ENCODE data around the gene NUAK1.

Gene NUAK1

GRCh38 chr12:106080791-106081170 is 58.0 kb downstream of the NUAK1 start:
- no peak for DNase-seq

DNA sequence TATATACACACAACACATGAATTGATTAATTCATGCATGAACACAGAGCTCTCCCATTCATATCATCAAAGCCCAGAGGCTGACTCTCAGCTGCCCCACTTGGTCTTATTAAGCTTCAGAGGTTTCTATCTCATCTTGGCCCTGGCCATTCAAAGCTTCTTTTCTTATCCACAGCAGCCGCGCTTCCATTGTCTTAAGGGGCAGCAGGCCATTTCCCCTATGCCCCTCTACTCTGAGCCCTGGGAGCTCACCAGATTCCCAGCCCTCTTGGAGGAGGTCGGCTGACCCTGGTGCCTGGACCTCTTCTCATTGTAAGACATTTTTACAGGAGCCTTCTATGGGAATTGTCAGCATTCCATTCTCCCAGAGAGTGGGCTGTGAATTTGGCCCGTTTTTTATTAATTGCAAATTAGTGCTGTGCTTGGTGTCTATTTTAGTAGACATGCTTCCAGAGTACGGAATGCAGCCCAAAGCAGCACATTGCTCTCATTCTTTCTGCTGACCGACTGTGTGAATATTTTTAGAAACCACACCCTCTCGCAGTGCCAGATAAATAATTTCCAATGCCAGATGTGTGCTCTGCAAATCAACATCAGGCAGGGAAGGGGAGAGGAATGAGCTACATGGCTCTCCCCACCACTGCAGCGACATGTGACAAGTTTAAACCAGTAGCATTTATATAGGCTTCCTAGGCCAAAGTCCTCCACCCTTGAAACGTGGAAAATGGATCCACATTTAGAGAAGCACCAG is 58.5 kb downstream of the NUAK1 start:
- no peak for DNase-seq

- no peak for DNase-seq
These were observed 59.5 kb downstream of the NUAK1 start for GRCh38 chr12:106079148-106079738.

- DNase-seq, result no peak
These were observed 60.3 kb downstream of the NUAK1 start for GRCh38 chr12:106078358-106079010.

- DNase-seq, result no peak
These were observed 63.9 kb downstream of the NUAK1 start for GRCh38 chr12:106074706-106075392.

GRCh38 chr12:106074361-106074705 is 64.4 kb downstream of the NUAK1 start:
- DNase-seq, result no peak

DNA sequence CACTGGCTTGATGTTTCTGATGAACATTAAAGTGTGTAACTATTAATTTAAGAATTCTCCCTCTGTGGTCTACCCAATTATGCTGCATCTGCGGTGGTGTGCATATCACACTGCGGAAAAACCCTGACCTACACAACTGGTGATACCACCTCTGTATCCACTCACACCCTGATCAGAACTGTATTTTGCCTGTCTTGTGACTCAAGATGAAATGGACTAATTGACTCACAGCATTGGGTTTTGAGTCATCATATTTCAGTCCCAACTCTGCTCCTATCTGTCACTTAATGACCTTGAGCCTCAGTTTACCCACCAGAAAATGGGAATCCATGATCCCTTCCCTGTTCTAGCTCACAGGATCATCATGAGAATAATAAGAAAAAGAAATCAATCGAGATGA is 65.6 kb downstream of the NUAK1 start:
- no peak for DNase-seq

DNA sequence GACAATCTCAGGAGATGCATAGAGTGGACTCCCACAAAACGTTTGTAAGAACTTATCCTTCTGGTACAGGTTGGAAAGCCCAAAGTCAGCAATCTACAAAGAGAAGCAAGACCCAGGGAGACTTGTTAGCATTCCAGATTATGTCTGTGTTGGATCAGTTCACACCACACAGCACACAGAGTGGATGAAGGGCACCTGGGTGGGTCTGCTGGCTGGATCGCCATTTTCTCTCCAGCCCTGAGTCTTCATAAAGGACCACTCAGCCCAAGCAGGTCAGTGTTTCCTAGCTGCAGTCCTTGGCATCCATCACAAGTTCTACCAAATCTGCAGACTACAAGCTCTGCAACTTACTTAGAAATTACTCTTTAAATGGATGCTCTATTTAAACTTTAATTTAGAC is 66.0 kb downstream of the NUAK1 start:
- no peak for DNase-seq

DNA sequence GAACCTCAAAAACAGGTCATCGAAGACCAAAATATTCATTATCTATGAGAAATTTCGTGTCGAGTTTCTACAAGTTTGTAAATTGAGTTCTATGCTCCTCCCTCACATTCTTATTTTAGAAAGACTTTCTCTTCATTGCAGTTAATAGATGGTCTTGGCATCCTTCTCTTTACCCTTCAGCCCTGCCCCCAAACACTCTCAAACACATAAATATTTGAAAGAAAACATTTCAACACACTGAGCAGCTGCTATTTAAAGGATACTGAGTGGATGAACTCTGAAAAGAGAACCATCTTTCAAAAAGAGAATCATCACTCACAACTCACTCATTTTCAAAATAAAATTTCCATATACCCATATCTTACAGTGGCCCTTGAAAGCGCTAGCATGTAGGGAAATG is 67.1 kb downstream of the NUAK1 start:
- no peak for DNase-seq

GRCh38 chr12:106070611-106071010 is 68.1 kb downstream of the NUAK1 start:
- no peak for DNase-seq

- DNase-seq, result no peak
These were observed 68.6 kb downstream of the NUAK1 start for GRCh38 chr12:106070147-106070546.

DNA sequence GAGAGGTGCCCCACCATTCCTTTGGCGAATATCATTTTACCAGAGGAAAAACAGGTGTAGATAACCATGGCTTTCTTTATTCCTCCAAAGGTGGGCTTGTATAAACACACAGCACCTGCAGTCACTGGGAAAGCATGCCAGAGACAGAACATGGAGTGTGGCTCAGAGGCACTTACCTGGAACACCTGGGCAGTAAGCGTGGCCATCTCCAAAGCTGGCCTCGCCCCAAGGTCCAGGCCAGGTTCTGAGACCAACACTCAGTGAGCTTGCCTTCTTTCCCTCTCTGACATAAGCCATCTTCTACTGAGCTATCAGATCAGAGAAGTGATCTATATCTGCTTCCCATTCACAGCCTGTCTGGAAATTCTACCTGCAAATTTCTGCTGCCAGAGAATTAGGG is 70.5 kb downstream of the NUAK1 start:
- DNase-seq, result peak; percentile 10

DNA sequence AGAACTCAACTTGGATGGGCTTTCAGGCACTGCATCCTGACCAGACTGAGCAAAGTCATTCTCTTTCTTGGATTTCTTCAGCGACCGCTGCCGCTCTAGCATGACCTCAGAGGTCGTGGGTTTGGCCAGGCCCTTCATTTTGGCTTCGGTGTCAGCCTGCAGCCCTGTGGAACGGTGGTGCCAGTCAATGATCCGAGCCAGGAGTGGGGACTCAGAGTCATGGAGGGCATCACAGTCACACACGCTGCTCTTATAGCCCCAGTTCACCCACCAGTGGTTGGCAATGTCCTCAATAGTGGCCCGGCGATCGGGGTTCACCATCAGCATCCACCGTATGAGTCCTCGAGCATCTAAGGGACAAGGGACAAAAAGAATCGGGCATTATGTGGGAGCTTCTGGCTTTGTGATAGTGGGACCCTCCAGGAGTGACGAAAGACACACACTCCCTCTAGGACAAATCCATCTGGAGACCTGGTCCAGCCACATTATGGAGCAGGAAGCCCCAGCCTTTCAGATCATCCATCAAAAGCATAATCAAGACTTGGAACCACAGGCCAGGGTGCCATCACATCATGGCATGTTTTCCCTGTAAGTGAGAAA is 71.0 kb downstream of the NUAK1 start:
- no peak for DNase-seq

DNA sequence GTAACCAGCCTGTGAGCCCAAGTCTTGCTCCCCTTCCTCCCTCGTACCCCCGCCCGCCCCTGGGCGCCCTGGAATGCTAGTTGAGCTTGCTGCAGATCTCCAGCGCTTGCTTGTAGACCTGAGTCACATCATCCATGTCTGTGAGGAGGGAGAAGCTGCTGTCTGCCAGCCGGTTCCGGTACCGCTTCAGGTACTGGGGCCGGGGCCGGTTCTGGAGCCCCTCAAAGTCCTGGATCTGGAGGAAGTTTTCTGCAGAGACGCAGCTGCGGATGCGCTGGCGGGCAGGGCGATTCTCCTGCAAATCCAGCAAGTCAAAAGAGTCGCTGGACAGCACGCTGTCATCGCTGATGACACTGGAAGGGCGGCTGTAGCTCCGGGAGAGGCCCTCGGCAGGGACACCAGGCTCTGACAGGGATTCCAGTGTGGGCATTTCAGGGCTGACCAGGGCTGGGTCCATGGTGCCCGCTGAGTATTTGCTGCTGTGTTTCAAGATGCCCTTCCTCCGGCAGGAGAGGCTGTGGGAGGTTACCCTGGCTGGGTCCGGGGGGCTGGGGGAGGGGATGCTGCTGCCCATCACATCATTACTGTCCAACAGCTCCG is 71.9 kb downstream of the NUAK1 start:
- DNase-seq, result no peak

DNA sequence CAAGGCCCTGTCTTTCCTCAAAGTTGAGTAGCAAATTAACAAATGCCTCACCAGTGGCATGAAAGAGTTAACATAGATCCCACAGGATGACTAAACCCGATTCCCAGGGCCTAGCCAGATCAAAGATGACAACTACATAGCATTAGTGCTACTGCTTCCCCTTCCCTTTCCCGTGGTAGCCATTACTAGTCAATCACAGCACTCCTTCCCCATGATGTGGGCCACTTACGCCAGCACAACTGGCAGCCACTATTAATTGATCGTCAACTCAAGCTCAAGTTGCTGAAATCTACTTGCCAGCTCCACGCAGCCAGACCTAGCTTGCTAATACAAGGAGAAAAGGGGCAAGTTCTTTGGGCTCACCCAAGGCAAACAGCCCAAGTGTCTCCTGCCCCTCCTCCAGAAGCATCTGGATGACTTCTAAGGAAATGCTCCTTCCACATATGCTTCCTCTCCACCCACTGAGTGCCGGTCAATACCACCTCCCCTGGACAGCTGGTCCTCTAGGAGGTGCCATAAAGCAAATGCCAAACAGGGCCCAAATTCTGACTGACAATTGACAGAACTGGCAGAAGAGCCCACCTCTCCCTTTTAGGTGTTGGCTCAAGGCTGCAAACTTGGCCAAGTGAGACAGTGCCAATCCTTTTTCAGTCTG is 72.6 kb downstream of the NUAK1 start:
- DNase-seq, result no peak

DNA sequence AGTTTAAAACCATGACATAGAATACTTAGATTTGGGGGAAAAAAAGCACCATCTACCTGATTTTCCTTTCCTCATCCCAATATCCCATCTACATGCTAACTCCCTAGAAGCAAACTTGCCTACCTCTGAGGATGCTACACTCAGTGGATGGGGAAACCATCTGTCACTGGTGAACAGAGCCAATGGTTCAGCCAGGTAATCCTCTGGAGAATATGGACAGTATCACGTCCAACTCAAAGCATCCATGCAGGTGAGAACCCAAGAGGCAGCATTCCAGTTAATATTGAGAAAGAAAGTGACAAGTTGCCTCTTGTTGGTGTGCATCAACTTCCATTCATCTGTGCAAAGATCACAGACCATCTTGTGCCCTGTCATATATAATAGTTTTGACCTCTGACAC is 73.2 kb downstream of the NUAK1 start:
- DNase-seq, result no peak

GRCh38 chr12:106064721-106065021 is 74.1 kb downstream of the NUAK1 start:
- no peak for DNase-seq

DNA sequence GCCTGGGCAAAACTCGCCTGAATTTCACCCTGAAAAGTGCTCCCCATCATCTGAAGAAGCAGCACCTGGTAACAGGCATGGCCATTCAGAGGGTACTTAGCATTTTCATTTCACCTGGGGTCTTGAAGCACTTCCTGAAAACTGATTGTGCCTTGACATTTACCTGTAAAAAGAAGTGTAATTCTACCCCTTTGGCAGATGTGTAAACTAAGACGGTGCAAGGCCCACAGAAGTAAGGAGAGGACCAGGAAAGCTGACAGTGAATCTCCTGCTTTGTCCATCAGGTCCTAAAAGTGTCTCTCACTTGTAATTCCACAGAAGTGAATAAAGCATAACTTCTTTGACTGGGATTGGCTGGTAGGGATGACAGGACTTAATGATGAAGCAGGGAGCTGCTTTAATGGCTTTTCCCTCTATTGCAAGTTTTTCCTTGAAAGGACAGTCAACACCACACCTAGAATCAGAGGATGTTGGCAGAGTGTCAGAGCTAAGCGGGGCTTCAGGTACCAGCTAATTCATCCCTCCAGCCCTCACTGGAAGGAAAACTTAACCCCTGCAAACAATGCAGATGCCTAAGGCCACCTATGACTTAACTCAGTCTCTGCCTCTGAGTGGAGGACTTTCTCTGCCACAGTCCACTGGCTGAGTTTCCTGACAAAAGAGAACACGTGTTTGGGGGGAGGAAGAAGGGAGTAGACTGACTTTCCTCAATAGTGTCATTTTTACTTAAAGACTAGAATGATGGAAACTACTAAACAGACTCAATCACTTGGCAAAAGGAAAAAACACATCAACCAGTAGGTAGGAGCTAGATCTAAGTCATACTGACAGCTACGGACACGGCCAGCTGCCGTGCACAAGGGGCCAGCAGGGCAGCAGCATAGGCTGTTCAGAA is 74.7 kb downstream of the NUAK1 start:
- DNase-seq, result no peak

GRCh38 chr12:106062693-106063092 is 76.1 kb downstream of the NUAK1 start:
- peak; percentile 10 for DNase-seq

DNA sequence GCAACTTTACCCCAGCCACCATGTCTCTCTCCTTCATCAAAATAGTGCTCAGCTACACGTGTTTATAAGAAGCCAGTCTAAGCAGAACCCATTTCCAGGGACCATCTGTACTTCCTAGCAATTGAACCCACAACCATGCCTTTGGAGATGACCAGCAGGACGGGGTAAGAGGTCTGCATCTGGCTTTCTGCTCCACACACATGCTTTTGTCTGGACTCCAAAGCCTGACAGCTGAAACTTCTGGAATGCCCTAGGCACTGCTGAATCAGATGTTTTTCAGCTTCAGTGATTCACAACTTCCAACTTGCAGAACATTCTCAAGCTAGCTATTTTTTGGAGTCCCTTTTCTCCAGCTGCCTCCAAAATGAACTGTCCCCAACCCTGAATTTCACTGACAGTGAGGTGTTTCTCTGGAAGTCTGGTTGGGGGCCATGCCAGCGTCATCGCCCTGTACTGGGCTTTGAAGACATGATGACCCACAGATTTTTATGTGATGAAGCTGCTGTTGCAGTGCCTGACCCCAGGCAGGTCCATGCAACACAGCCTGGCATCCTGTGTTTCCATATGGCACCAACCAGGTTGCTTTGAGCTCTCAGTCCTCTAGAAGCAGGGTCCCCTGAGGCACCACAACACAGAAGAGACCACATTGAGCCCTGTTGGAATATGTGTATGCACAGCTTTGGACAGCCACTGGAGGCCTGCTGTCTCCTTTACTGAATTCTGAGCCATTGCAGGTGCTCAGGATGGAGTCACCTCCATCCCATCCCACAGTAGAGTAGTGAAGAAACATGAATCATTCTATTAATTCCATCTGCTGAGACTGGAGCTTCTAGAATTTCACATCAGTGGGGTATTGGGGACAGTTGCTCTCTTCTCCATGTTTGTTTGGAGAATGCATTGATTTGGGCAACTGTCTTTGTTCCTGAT is 80.2 kb downstream of the NUAK1 start:
- no peak for DNase-seq

GRCh38 chr12:106054049-106054448 is 84.7 kb downstream of the NUAK1 start:
- no peak for DNase-seq

All from NCI-H1092 treated with DMSO at 0.1 percent for 48 hours (cell line).